Stimulated activated CD8-positive, alpha-beta memory T cell treated with anti-CD3 and anti-CD28 coated beads, Interleukin-7, amount 100 ng/mL, for 48 hours (primary cell): ENCODE measurements around the gene RGL1.

Experiments
- DNase-seq, 2 donors: peaks; one replicate each; pipeline ENCODE4 v3.0.0-alpha.2; 2020; ENCODE audit warnings: low read depth in 1 of 2; ENCODE audit errors: extremely low read depth in 1 of 2

Gene RGL1

GRCh38 chr1:183911285-183911684 is 106.4 kb downstream of the RGL1 start:
- DNase-seq = no peak

- DNase-seq = no peak
These were observed 107.5 kb downstream of the RGL1 start for GRCh38 chr1:183912265-183912886.

DNA sequence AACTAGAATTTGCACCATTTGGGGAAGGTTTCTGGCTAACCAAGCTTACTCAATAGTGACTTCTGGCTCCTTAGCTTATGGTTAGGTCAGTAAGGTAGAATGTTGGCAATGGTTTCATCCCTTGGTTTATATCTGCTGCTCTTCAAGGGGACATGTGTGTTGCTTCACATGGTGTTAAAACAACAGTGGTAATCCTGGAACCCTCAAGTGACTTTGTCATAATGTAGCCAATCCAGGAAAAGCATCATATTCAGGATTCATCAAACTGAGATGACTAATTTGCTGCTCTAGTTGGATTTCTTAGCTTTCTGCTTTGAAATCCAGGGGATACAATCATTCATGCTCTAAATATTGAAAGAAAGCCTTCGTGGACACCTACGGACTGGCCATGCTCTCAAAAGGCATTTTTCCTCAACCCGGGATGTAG is 108.7 kb downstream of the RGL1 start:
- no peak for DNase-seq

DNA sequence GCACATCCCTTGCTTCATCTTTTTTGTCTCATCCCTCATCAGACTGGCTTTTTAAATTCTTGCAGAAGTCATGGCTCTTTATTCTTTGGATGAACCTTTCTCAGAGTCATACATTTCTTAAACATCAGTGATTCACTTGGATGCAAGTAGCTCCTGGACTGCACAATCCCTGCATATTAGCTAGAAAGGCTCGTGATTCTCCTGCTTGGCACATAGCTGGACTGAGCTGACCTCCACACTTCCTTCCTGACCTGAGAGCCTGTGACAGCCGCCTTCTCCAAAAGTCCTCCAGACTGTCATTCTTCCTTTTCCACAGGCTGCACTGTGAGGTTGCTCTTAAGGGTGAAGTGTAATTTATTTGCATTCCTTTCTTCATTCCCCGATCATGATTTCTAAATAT is 109.4 kb downstream of the RGL1 start:
- DNase-seq = no peak

DNA sequence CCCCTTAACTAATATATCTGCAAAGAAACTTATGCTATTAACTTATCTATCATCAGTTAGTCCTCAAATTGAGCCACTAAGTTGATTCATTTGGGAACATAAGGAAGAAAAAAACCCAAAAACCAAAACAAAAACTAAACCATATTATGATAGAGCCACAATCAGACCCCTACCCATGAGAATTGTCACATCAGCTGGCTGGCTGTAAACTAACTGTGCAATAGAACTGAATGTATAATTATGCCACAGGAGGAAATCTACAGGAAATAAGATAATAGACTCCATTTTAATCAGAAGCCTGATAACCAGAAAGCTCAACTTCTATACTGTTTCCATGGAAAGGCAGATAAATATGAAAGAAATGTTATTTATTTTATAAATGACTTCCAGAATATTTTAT is 110.0 kb downstream of the RGL1 start:
- no peak for DNase-seq

- peak; percentile 26 to 69 for DNase-seq
These were observed 110.9 kb downstream of the RGL1 start for GRCh38 chr1:183915625-183916510.

DNA sequence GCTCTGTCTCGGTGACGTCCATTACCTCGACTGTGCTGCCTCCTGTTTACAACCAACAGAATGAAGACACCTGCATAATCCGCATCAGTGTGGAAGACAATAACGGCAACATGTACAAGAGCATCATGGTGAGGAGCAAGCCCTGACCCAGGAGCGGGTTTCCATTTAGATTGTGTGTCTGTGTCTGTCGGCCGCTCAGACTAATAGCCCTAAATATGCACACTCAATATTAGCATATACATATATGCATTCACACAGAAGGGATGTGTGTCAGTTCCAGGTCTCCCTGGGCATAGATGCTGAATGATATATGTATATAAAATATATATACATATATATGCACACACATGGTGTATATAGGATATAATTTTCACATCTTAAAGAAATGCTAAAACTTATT is 111.7 kb downstream of the RGL1 start:
- DNase-seq = no peak

DNA sequence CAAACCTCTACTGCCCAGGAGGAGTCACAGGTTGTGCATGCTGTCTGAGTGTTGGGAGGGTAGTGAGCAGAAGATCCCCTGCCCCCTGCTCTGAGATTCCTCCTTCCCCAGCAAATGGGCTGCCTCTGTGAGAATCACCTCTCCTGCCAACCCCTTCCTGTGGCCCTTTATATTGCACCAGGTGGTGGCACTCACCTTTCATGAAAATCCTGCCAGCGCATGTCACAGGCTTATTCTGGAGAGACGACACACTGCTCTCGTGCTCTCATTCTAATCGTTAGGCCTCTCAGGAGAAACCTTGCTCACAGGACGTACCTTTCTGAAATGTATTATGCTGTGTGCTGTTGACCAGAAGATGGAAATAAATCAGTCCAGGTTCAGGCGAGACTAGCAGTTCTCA is 113.7 kb downstream of the RGL1 start:
- no peak for DNase-seq

GRCh38 chr1:183920651-183921050 is 115.7 kb downstream of the RGL1 start:
- DNase-seq = no peak

DNA sequence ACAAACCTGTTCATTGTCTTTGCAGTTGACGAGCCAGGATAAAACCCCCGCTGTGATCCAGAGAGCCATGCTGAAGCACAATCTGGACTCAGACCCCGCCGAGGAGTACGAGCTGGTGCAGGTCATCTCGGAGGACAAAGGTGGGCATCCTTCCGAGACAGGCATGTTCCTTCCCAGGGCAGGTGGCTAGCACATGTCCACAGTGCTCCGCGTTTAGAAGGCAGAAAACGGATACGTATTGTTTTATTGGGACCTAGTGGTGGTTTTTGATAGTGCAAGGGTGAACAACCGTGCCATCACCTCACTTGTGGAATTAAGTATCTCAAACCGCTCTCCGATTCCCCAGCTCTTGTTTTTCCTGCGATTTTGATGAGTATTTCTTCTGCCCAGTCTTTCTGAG is 117.3 kb downstream of the RGL1 start:
- DNase-seq = no peak

GRCh38 chr1:183925947-183926346 is 121.0 kb downstream of the RGL1 start:
- DNase-seq = no peak

DNA sequence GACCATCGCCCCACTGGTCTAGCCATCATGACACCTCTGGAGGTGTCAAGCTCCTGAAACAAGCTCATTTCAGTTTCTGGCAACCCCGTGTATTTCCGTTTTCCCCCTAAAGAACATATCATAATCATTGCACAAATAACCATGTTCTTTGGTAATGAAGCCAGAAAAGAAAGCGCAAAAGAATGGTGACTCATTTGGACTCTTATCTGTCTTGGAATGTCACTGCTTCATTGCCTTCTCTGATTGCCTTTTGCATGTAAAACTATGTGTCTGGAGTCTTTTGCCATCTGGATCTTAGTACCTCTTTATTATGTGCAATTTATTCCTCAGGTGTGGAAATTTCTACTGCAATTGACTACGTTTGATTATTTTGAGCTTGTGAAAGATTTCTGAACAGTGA is 122.1 kb downstream of the RGL1 start:
- no peak for DNase-seq

DNA sequence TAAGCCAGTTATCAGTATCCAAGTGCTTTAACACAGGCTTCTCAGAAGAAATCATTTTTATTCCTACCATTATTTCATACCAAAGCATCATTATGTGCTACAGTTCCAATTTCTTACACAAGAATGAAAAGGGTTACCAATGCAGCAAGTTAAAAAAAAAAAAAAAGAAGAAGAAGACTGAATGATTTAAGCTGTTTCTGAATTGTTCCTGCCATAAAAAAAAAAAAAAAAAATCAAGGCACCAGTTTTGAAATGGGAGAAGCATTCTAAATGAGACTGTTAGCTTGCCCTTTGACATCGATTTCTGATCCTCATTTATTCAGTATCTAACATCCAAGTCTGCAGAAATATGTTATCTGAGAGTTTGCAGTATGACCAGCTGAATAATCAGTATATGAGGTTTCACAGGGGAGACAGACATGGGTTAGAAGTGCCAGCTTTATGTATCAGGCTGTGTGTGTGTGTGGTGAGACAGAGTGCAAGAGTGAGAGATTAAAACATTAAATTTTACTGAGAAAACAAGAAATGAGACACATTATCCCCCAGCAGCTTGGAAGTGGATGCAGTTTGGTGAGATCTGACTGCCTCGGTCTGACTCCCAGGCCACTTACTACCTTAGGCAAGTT is 126.8 kb downstream of the RGL1 start:
- DNase-seq = no peak

- no peak for DNase-seq
These were observed 127.5 kb downstream of the RGL1 start for GRCh38 chr1:183932412-183932811.

- DNase-seq = no peak
These were observed 128.7 kb downstream of the RGL1 start for GRCh38 chr1:183933528-183934179.

- no peak for DNase-seq
These were observed 129.4 kb downstream of the RGL1 start for GRCh38 chr1:183934314-183934713.

GRCh38 chr1:183936009-183936408 is 131.1 kb downstream of the RGL1 start:
- no peak for DNase-seq

DNA sequence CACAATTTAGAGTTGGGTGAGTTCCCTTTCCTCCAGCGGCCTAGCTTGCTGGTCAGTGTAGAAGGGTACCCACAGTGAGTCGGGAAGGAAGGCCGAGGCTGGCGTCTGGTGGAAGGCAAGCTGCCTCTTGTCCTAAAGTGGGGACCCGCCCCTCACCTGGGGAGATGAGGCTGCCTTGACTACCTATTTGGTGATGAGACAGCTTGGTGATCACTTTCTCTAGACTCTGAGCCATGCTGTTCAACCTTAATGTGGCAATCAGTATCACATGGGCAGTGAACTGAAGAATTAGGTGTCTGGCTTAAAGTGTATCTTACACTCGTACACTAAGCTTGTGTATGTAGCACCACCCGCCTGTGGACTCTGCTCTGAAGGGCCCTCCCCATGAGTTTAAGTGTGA is 131.9 kb downstream of the RGL1 start:
- no peak for DNase-seq

DNA sequence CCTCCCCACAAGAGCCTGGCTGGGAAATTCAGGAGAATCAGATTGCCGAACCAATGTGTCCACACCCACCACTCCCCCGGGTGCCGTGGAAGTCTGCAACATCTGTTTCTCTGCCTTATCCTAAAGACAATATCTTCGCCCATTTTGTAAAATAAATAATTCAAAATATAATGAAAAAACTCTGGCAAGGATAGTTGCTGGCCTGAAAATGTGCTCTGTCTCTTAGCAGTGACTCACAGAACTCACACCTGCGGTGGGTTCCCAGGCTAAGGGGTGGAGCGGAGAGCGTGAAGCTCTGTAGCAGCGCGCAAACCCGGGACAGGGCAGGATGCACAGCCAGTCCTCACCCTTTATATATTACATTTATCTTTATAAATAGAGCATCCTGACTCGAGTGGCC is 132.7 kb downstream of the RGL1 start:
- DNase-seq = no peak

- no peak for DNase-seq
These were observed 136.1 kb downstream of the RGL1 start for GRCh38 chr1:183941001-183941400.

DNA sequence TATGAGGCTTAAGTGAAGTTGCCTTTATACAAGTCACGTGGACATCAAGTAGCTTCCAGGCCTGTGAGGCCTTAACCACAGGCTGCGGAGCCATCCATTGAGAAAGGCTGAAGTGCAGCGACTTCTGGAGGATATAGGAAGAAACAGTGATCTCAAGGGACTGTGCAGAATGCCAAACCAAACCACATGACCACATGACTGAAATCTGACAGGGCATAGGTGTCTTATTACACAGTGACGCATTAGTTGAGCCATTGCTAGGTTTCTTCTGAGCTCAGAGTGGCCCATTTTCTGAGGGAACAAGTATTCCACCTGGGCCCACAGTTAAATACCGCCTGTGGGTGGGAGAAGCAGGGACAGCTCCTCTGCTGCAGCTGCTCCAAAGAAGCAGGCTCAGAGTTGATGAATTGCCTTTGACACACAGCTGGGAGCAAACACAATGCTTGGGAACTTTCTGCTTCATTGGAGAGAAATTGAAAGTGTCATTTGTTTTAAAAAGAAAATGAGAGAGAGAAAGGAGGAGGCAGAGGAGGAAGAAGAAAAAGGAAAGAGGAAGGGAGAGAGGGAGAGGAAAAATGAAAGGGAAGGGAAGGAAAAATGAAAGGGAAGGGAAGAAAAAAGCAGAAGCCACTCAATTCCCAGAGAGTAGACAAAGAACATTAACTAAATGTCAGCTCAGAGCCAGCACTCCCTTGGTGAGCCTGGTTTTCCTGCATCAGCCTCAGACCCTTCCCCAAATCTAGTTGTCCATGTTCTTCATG is 138.2 kb downstream of the RGL1 start:
- no peak for DNase-seq
